ENCODE results near the gene MYOZ3. TPM values are rescaled to one million over a fixed set of nuclear protein-coding genes. Genes with fewer than 3 reads are reported as not detected.
A peak's percentile ranks its signal among the peaks of the same experiment; 100 is the strongest.

The MYOZ3 gene
- total RNA-seq, 1 donor from 2014 or later, result 10.4 TPM

- DNase-seq (ENCODE audit: low spot score), result peak; percentile 47
Measured at GRCh38 chr5:150627731-150628545, 33.1 kb upstream of the MYOZ3 start.

DNA sequence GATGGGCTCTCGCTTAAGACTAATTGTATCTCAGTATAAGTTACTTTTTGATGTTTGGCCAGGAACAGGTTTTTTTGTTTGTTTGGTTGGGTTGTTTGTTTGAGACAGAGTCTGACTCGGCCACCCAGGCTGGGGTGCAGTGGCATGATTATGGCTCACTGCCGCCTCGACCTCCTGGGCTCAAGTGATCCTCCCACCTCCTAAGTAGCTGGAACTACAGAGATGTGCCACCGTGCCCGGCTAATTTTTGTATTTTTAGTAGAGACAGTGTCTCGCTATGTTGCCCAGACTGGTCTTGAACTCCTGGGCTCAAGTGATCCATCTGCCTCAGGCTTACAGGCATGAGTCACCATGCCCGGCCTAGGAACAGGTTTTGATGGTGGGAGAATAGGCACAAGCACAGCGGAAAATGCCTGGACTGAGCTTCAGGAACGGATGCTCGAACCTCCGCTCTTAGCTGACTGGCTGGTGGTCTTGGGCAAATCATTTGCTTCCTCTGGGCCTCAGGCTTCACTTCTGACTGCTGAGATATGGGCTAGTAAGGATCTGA is 32.0 kb upstream of the MYOZ3 start:
- no peak for DNase-seq (ENCODE audit: low spot score)

DNA sequence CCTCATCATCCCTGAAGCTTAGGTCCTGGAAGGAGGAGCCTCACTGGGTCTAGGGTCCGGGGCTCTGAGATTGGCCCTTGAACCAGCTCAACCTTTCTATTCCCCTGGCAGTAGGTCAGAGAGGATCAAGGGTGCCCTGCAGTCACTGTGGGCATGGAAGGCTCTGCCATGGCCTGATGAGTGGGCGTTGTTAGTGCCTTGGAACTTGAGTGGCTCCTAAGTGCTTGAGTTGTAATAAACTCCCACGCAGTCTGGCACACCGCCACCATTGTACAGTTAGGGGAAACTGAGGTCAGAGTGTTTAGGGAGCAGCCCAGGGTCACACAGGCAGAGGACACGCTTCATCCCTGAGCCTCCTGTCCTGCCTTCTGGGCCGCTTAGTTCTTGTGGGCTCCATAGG is 31.0 kb upstream of the MYOZ3 start:
- DNase-seq (ENCODE audit: low spot score), result no peak

DNA sequence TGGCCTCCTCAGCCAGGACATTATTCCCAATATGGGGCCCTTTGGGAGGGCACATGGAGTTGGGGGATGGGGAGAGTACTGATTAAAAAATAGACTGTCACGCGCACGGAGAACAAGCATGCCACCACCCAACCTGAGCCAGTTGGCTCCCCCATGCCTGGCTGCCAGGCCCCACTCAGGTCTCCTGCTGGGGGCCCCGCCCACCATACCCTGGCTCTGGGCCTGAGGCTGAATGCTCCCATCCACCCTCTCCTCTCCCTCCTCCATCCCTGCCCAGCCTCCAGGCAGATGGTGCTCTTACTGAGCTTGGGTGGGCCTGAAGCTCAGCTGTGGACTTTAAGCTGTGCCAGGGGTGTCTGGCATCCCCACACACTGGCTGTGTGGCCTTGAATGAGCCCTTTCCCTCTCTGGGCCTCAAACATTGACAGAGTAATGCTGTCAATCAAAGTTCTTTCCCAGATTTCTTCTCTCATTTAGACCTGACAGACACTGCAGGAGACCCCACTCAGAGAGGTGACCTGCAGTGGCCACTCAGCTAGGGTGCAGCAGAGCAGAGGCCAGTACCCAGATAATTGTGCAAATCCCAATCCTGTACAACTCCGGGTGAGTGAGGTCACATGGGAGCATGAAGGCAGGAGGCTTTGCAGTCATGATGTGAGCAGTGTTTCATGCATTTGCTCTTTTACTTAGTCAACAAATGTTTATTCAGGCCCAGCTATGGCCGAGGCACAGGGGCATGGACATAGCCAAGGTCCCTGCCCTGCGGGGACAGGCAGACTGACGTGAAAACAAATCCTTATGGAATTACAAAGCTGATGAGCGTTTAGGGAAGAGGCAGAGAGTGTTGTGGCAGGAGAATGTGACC is 30.4 kb upstream of the MYOZ3 start:
- DNase-seq (ENCODE audit: low spot score), result no peak

GRCh38 chr5:150631326-150631701 is 29.7 kb upstream of the MYOZ3 start:
- DNase-seq (ENCODE audit: low spot score), result no peak

DNA sequence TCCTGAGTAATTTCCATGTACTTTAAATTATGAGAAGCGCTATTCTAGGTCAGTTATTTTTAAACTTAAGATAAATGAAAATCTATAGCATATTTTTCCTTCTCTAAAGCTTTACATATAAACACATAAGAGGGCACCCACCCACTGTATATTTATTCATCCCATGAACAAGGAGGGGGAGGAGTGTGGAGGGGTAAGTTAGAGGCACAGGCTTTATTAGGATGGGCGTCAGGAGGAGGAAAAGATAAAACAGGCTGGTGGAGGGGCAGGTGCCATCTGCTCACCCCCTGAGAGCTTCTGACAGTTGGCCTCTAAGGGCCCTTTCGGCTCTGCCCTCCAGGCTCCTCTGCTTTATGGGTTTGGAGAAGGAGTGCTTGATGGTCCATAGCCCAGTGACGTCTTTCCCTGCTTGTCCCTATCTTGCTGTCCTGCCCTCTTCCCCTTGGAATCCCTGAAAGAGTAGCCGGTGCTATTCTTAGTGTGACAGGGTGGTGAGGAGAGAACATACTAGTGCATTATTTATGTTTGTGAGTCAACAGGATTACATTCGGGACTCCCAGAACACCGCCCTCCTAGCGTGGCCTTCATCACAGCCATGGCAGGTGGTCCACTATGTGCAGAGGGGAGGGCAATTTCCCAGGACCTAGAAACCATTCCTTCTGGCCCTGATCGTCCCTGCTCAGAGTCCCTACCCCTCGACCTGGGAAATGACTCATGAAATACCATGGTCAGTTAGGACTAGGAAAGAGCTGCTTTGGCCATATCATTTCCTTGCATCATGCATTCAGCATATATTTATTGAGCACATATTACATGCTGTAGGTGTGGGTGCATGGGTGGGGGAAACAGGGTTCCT is 28.5 kb upstream of the MYOZ3 start:
- no peak for DNase-seq (ENCODE audit: low spot score)

- DNase-seq (ENCODE audit: low spot score), result no peak
Measured at GRCh38 chr5:150633429-150633828, 27.6 kb upstream of the MYOZ3 start.

GRCh38 chr5:150636391-150637244 is 24.4 kb upstream of the MYOZ3 start:
- peak; percentile 77 for DNase-seq (ENCODE audit: low spot score)

GRCh38 chr5:150637245-150638052 is 23.6 kb upstream of the MYOZ3 start:
- peak; percentile 76 for DNase-seq (ENCODE audit: low spot score)

- no peak for DNase-seq (ENCODE audit: low spot score)
Measured at GRCh38 chr5:150638053-150638444, 23.0 kb upstream of the MYOZ3 start.

DNA sequence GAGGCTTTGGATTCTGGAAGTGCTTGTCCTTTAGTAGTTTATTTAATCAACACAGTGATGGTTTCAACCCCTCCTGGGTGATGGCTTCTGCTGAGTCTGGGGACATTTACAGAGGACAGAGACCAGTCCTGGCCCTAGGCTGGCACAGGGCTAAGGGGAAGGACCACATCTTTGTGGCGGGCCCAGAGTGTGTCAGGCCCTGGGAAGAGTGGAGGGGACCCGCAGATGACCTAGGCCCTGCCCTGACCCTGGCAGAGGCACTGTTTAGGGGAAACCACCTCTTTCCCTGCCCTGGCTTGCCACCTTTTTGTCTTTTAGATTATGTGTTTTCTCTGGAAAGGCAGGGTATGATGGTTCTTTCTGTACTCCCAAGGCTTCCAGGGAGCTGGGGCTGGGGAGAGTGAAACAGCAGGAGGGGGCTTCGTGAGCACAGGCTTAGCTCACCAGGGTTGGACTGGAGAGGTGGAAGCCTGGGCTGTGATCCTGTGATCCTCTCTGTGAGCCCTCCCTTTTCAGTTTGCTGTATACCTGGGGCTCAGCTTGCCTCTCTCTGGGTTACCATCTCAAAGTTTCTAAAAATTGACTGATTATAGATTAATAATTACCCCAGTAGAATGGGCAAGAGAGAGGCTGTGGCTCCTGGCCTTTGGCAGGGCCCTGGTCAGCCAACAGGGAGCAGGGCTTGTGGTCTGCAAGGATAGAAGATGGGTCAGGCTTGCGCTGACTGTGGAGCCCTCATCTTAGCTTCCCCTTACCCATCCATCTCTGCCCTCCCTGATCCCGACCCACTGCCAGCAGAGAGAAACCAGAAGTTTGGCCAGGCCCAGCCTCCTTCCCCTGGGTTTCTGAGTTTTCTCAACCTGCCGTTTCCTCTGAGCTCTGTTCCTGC is 22.3 kb upstream of the MYOZ3 start:
- no peak for DNase-seq (ENCODE audit: low spot score)

GRCh38 chr5:150639377-150639692 is 21.7 kb upstream of the MYOZ3 start:
- DNase-seq (ENCODE audit: low spot score), result peak; percentile 83

DNA sequence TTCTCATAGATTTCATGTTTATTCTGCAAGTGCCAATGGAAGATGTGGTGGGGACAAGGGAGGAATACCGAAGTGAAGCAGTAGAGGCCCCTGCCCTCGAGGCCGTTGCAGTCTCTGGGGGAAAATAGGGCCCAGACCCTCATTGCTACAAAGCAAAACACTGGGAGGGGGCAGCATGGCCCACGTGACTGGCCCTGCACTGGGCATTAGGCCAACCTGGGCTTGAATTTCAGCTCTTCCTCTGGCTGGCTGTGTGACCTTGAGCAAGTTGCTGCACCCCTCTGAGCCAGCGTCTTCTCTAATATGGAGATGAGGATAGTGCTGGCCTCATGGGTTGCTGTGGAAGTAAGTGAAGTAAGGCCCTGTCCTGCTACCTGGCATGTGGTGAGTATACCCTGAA is 21.3 kb upstream of the MYOZ3 start:
- no peak for DNase-seq (ENCODE audit: low spot score)

GRCh38 chr5:150640311-150641005 is 20.6 kb upstream of the MYOZ3 start, which contains the start of gene SYNPO:
Gene SYNPO (plus strand): TSS chr5:150640660. CDS start chr5:150648276, 7,616 bp downstream.
- peak; percentile 97 for DNase-seq (ENCODE audit: low spot score)

DNA sequence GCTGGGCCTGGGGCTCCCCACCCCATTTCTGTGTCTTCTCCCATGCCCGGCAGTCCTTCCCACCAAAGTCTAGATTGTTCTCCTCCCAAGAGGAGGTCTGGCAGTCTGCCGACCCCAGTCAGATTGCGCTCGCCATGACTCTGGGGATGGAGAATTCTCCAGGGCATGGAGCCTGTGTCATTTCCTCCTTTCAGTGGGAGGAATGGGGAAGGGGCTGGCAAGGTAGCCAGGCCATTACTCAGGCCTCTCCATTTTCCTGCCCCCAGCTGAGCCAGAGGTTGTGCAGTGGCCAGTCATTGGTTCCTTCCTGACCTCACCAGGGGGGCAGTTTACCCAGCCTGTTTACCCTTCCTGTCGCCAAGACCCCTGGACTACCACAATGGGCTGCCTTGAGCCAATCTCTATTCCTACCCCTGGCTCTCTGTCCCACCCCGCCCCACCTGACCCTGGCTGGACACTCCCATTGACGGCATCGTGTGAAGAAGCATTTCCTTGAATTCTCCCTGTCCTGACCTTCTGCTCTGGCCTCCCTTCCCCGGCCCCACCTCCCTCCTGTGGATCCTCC is 20.0 kb upstream of the MYOZ3 start:
- peak; percentile 67 for DNase-seq (ENCODE audit: low spot score)

- DNase-seq (ENCODE audit: low spot score), result peak; percentile 67
Measured at GRCh38 chr5:150641824-150642566, 19.1 kb upstream of the MYOZ3 start.

DNA sequence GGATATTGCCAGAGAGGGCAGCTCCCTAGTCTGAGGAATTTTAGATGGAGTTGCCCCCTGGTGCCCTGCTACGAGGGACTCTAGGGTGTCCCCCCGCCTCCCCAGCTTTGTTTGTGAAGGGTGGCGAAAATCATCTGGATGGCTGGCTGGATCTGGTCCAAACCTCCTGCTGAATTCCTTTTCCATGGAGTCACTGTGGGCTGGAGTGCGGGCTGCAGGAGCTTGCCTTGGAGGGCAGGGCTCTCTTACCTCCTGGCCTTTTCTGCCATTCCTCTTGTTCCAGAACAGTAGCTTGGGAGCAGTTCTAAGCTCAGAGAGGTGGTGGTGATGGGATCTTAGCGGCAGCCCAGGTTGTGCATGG is 18.5 kb upstream of the MYOZ3 start:
- peak; percentile 89 for DNase-seq (ENCODE audit: low spot score)

Measured in umbilical cord (tissue), 2 donors.